Thyroid gland (tissue), 4 donors: Measurements from ENCODE around the gene TRIM71.

Experiments
- CTCF ChIP-seq, 6 experiments: fragments of 200-600 bp in 3 of 6; fragments of 450-650 bp in 3 of 6; sonication (generic) in 3 of 6; IDR thresholded peaks; one replicate each; pipeline ENCODE4 v1.5.1; 2016 to 2019; ENCODE audit warnings: antibody characterized with exemption in 6 of 6, mild to moderate bottlenecking in 2 of 6, inconsistent platforms in 1 of 6, moderate library complexity in 1 of 6
- POLR2A ChIP-seq, 2 donors: fragments of 450-650 bp; IDR thresholded peaks; one replicate each; pipeline ENCODE4 v1.6.1; 2017; ENCODE audit warnings: antibody characterized with exemption in 2 of 2, mild to moderate bottlenecking in 2 of 2, moderate library complexity in 1 of 2

- TF ChIP-seq CTCF (IDR thresholded peaks at IDR 0.05) (no peak), POLR2A (IDR thresholded peaks at IDR 0.05) (no peak)
These were observed at the start of gene TRIM71 for GRCh38 chr3:32817558-32818228.
